Endodermal cell (in vitro differentiated cells): ENCODE measurements around the gene OR13J1. TPM values are rescaled to one million over a fixed set of nuclear protein-coding genes. Genes with fewer than 3 reads are reported as not detected.
A peak's percentile ranks its signal among the peaks of the same experiment; 100 is the strongest.

Experiments used
- DNase-seq: peaks from one replicate; pipeline ENCODE4 v3.0.0-alpha.2; 2017
- H3K27ac ChIP-seq: 2 replicates; pipeline ENCODE4 v1.5.1; 2013; ENCODE audit warnings: mild to moderate bottlenecking, low read depth, low read length, moderate library complexity
- H3K27me3 ChIP-seq: 2 replicates; pipeline ENCODE4 v1.6.1; 2013; ENCODE audit warnings: mild to moderate bottlenecking, low read length, moderate library complexity; ENCODE audit not compliant: insufficient read depth, control insufficient read depth, poor library complexity, severe bottlenecking
- H3K36me3 ChIP-seq: 2 replicates; pipeline ENCODE4 v1.7.0; 2013; ENCODE audit warnings: mild to moderate bottlenecking, low read length, moderate library complexity; ENCODE audit not compliant: control insufficient read depth, insufficient read depth
- H3K4me1 ChIP-seq: one replicate; pipeline ENCODE4 v1.7.0; 2013; ENCODE audit warnings: low read length; ENCODE audit not compliant: control insufficient read depth, insufficient read depth
- H3K4me3 ChIP-seq: 2 replicates; pipeline ENCODE4 v1.5.1; 2013; ENCODE audit warnings: mild to moderate bottlenecking, low read length, moderate library complexity
- H3K9ac ChIP-seq: 2 replicates; pipeline ENCODE4 v1.6.1; 2013; ENCODE audit warnings: mild to moderate bottlenecking, low read length, moderate library complexity; ENCODE audit not compliant: poor library complexity, severe bottlenecking; ENCODE audit errors: extremely low read depth
- H3K9me3 ChIP-seq: 2 replicates; pipeline ENCODE4 v1.6.1; 2013; ENCODE audit warnings: mild to moderate bottlenecking, low read length, moderate library complexity; ENCODE audit not compliant: control insufficient read depth
- H3K27ac Mint-ChIP-seq: 2 replicates; pipeline ENCODE4 v1.8.0; 2020; ENCODE audit warnings: mixed read lengths
- H3K27me3 Mint-ChIP-seq: 2 replicates; pipeline ENCODE4 v1.8.0; 2021; ENCODE audit warnings: mild to moderate bottlenecking, mixed read lengths; ENCODE audit not compliant: insufficient read depth
- H3K36me3 Mint-ChIP-seq: 2 replicates; pipeline ENCODE4 v1.8.0; 2020; ENCODE audit warnings: low read depth, mixed read lengths
- H3K4me1 Mint-ChIP-seq: 2 replicates; pipeline ENCODE4 v1.8.0; 2020; ENCODE audit warnings: mixed read lengths
- H3K4me3 Mint-ChIP-seq: 2 replicates; pipeline ENCODE4 v1.8.0; 2020; ENCODE audit warnings: mild to moderate bottlenecking, moderate library complexity, mixed read lengths
- H3K9me3 Mint-ChIP-seq: 2 replicates; pipeline ENCODE4 v1.8.0; 2020; ENCODE audit warnings: mild to moderate bottlenecking, mixed read lengths
- WGBS, 2 experiments: methylation state at CpG; one replicate each; pipeline versions ENCODE4 v1.1.5 to v1.1.7; 2013; ENCODE audit warnings: missing lambda C conversion rate in 2 of 2, mixed read lengths in 1 of 2; ENCODE audit not compliant: insufficient coverage in 1 of 2, insufficient read length in 1 of 2; 5-methylcytosine and 5-hydroxymethylcytosine counted together
- total RNA-seq, 2 donors: library from RNA; stranded (reverse); fragmentation: NEBNext Ultra II Directional in 1 of 2; extraction: Animal tissue kit (Norgen Biotek cat#: 25700) in 1 of 2; gene quantifications; 2 replicates in 1 of 2; 3 replicates in 1 of 2; pipeline ENCODE4 v1.2.1, GENCODE V29; 2021
- TF ChIP-seq, protein P1 (sequence below): fragments of 200-600 bp; sonication (generic); conservative IDR thresholded peaks from 2 replicates; pipeline ENCODE4 v1.5.0; 2021; ENCODE audit warnings: antibody characterized with exemption, mild to moderate bottlenecking

Gene OR13J1
- total RNA-seq, 2 donors from 2014 or later = not detected

DNA sequence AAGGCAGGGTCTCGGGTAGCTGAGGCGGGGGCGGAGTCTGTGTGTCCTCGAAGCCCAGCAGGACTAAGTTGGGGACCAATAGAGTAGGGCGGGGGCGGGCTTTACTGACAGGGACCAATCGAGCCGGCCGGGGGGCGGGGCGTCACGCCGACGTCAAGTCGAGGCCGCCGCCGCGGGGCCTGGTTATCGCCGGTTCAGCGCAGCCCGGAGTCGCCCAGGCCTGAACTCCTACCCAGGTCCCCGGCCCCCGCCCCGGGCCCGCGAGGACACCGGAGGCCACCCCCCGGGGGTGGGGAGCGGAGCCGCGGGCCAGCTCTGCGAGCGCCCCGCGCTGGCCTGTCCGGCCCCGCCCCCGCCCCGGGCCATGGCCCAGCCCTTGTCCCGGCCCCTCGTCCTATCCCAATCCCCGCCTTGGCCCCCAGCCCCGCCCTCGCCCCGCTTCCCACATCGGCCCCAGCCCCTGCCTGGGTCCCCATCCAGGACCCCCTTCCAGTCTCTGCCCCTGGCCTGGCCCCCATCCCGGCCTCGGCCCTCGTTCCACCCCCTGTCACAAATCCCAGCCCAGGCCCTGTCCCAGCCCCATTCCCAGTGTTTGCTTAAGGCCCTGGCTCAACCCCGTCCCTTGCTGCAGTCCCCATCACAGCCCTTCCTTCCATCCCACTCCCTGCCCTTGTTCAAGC is 41.0 kb downstream of the OR13J1 start, which contains the start of gene TMEM8B:
Gene TMEM8B, plus strand, starts transcription at position 145 of the 680 bp plus-strand sequence. Its CDS starts 220 bp downstream, at position 365.
- no peaks in the 10 kb centered on the region for H3K4me1 ChIP-seq
- DNase-seq = peak; percentile 98
- H3K27ac Mint-ChIP-seq = peak within 1 kb of the TSS; percentile 90
- no peaks in the 10 kb centered on the region for H3K27me3 ChIP-seq
- H3K27me3 Mint-ChIP-seq = peaks cover 8% of the 10 kb centered on the region
- H3K36me3 Mint-ChIP-seq = no peaks in the 10 kb centered on the region
- H3K27ac ChIP-seq = peak within 1 kb of the TSS; percentile 88
- peaks cover 13% of the 10 kb centered on the region for H3K4me1 Mint-ChIP-seq
- H3K36me3 ChIP-seq = no peaks in the 10 kb centered on the region
- 0% methylated on average over 9 to 53 of the region's 53 CpGs for WGBS, 2 experiments
- no peaks in the 10 kb centered on the region for H3K9me3 Mint-ChIP-seq
- TF ChIP-seq, protein P1, sequence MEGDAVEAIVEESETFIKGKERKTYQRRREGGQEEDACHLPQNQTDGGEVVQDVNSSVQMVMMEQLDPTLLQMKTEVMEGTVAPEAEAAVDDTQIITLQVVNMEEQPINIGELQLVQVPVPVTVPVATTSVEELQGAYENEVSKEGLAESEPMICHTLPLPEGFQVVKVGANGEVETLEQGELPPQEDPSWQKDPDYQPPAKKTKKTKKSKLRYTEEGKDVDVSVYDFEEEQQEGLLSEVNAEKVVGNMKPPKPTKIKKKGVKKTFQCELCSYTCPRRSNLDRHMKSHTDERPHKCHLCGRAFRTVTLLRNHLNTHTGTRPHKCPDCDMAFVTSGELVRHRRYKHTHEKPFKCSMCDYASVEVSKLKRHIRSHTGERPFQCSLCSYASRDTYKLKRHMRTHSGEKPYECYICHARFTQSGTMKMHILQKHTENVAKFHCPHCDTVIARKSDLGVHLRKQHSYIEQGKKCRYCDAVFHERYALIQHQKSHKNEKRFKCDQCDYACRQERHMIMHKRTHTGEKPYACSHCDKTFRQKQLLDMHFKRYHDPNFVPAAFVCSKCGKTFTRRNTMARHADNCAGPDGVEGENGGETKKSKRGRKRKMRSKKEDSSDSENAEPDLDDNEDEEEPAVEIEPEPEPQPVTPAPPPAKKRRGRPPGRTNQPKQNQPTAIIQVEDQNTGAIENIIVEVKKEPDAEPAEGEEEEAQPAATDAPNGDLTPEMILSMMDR = no peak
- H3K9me3 ChIP-seq = no peaks in the 10 kb centered on the region
- peak within 1 kb of the TSS; percentile 83 for H3K4me3 ChIP-seq
- H3K4me3 Mint-ChIP-seq = peak within 1 kb of the TSS; percentile 75
- peak within 1 kb of the TSS; percentile 71 for H3K9ac ChIP-seq

- Histone ChIP-seq H3K9me3 (no peaks in the 10 kb centered on the region), H3K27ac (peak within 1 kb of the TSS; percentile 88), H3K36me3 (no peaks in the 10 kb centered on the region), H3K9ac (peak within 1 kb of the TSS; percentile 71), H3K4me3 (peak within 1 kb of the TSS; percentile 83), H3K27me3 (no peaks in the 10 kb centered on the region), H3K4me1 (no peaks in the 10 kb centered on the region)
- TF ChIP-seq, protein P1 = no peak
- H3K4me1 Mint-ChIP-seq = peaks cover 13% of the 10 kb centered on the region
- no peaks in the 10 kb centered on the region for H3K36me3 Mint-ChIP-seq
- 9% methylated on average over 21 of the region's 21 CpGs; no CpG with 5 or more reads in 1 of the 2 experiments for WGBS, 2 experiments
- peak; percentile 84 for DNase-seq
- peak within 1 kb of the TSS; percentile 90 for H3K27ac Mint-ChIP-seq
- peaks cover 8% of the 10 kb centered on the region for H3K27me3 Mint-ChIP-seq
- no peaks in the 10 kb centered on the region for H3K9me3 Mint-ChIP-seq
- H3K4me3 Mint-ChIP-seq = peak within 1 kb of the TSS; percentile 75
These were observed 41.5 kb downstream of the OR13J1 start, which contains the start of gene FAM221B for GRCh38 chr9:35828716-35829083. Gene FAM221B (minus strand): TSS chr9:35828732. CDS start chr9:35826161, 2,571 bp downstream.

DNA sequence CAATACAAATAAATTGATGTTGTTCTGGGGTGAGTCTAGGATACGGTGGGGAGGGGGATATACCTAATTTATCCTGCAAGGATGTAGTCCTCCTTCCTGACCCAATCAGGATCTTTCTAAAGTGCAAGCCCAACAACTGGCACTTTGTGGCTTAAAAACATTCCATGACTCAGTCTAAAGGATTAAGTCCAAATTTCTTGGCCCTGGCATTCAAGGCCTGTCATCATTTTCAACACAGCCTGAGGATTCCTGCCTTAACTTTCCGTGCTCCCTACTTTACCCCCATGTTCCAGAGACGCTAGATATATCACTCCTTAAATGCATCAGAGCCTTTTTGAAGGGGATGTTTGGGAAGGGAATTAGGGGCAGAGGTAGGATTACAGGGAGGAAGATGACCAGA is 42.7 kb downstream of the OR13J1 start:
- no peaks in the 10 kb centered on the region for H3K27me3 ChIP-seq
- no peaks in the 10 kb centered on the region for H3K9me3 Mint-ChIP-seq
- H3K36me3 ChIP-seq = no peaks in the 10 kb centered on the region
- no peak overlapping the region for H3K9ac ChIP-seq
- DNase-seq = no peak
- no peak overlapping the region for H3K27ac ChIP-seq
- no peak overlapping the region for H3K4me3 Mint-ChIP-seq
- TF ChIP-seq, protein P1 = no peak
- no peak overlapping the region for H3K4me3 ChIP-seq
- 89% methylated on average over 3 of the region's 3 CpGs; no CpG with 5 or more reads in 1 of the 2 experiments for WGBS, 2 experiments
- H3K36me3 Mint-ChIP-seq = no peaks in the 10 kb centered on the region
- H3K27me3 Mint-ChIP-seq = peaks cover 8% of the 10 kb centered on the region
- H3K4me1 ChIP-seq = no peaks in the 10 kb centered on the region
- peaks cover 13% of the 10 kb centered on the region for H3K4me1 Mint-ChIP-seq
- H3K9me3 ChIP-seq = no peaks in the 10 kb centered on the region
- no peak overlapping the region for H3K27ac Mint-ChIP-seq
